B cell (primary cell): ENCODE data around the gene MSMB. TPM values are rescaled to one million over a fixed set of nuclear protein-coding genes. Genes with fewer than 3 reads are reported as not detected.
A peak's percentile ranks its signal among the peaks of the same experiment; 100 is the strongest.

Experiments
- ATAC-seq: fragments of 200-7000 bp; cut with Tn5 transposase; one replicate; pipeline ENCODE4 v1.10.0; 2021; ENCODE audit warnings: low read depth, mild to moderate bottlenecking, moderate number of reproducible peaks, moderate library complexity
- CTCF ChIA-PET: fragments of 350-600 bp; sonication (Branson Sonifier 250); formaldehyde crosslinking; loops from one replicate; lab custom pipeline; 2021; ENCODE audit warnings: antibody characterized with exemption, inconsistent platforms; lab: Charles Lee
- POLR2A ChIA-PET: fragments of 350-600 bp; sonication (Branson Sonifier 250); formaldehyde crosslinking; loops from one replicate; lab custom pipeline; 2021; ENCODE audit warnings: antibody characterized with exemption; lab: Charles Lee
- DNase-seq: peaks from one replicate; pipeline ENCODE4 v3.0.0; 2013
- H2AFZ ChIP-seq: 2 replicates; pipeline ENCODE4 v1.6.1; 2012; ENCODE audit warnings: mild to moderate bottlenecking, low read depth, low read length; ENCODE audit not compliant: insufficient read depth, poor library complexity, severe bottlenecking
- H3K27ac ChIP-seq, 2 donors: 1 replicate in 1 of 2; 2 replicates in 1 of 2; pipeline ENCODE4 v1.5.1; 2012 to 2013; ENCODE audit warnings: low read length in 2 of 2, mild to moderate bottlenecking in 2 of 2, moderate library complexity in 1 of 2
- H3K27me3 ChIP-seq, 4 experiments: fragments of 200-600 bp in 1 of 4; sonication (generic) in 1 of 4; replicated peaks in 1 of 4; 1 replicate in 2 of 4; 2 replicates in 2 of 4; pipeline versions ENCODE4 v1.6.1 to v1.7.0; 2013 to 2016; ENCODE audit warnings: low read length in 3 of 4, mild to moderate bottlenecking in 2 of 4, mixed read lengths in 1 of 4, moderate library complexity in 1 of 4; ENCODE audit not compliant: insufficient read depth in 4 of 4, control insufficient read depth in 3 of 4; ENCODE audit errors: control extremely low read depth in 1 of 4
- H3K36me3 ChIP-seq, 2 experiments: replicated peaks in 1 of 2; 1 replicate in 1 of 2; 2 replicates in 1 of 2; pipeline versions ENCODE4 v1.6.1 to v1.7.1; 2013; ENCODE audit warnings: low read length in 1 of 2; ENCODE audit not compliant: insufficient read depth in 2 of 2, control insufficient read depth in 1 of 2; ENCODE audit errors: control extremely low read depth in 1 of 2, extremely low read depth in 1 of 2
- H3K4me1 ChIP-seq, 2 donors: fragments of 200-600 bp in 1 of 2; sonication (generic) in 1 of 2; 1 replicate in 1 of 2; 2 replicates in 1 of 2; pipeline versions ENCODE4 v1.5.1 to v1.6.1; 2013 to 2017; ENCODE audit warnings: low read length in 2 of 2; ENCODE audit not compliant: control insufficient read depth in 2 of 2, insufficient read depth in 2 of 2
- H3K4me2 ChIP-seq: replicated peaks from 2 replicates; pipeline ENCODE3; 2012; ENCODE audit warnings: mild to moderate bottlenecking, low read depth, low read length; ENCODE audit not compliant: poor library complexity, severe bottlenecking
- H3K4me3 ChIP-seq, 5 experiments: fragments of 200-600 bp in 1 of 5; sonication (generic) in 1 of 5; 1 replicate in 3 of 5; 2 replicates in 2 of 5; pipeline versions ENCODE4 v1.5.1 to v1.7.0; 2011 to 2016; ENCODE audit warnings: low read length in 4 of 5, mild to moderate bottlenecking in 4 of 5, low read depth in 2 of 5, control low read depth in 1 of 5, moderate library complexity in 1 of 5; ENCODE audit not compliant: insufficient read depth in 1 of 5; ENCODE audit errors: control extremely low read depth in 1 of 5, extremely low read depth in 1 of 5
- H3K79me2 ChIP-seq: fragments of 200-600 bp; sonication (generic); one replicate; pipeline ENCODE4 v1.6.0; 2016; ENCODE audit warnings: low read length; ENCODE audit not compliant: control insufficient read depth, insufficient read depth
- H3K9ac ChIP-seq: fragments of 200-600 bp; sonication (generic); 2 replicates; pipeline ENCODE4 v1.6.1; 2017; ENCODE audit warnings: mild to moderate bottlenecking, low read length, moderate library complexity
- H3K9me3 ChIP-seq, 3 donors: one replicate each; pipeline versions ENCODE4 v1.6.1 to v1.7.1; 2013; ENCODE audit warnings: low read length in 2 of 3; ENCODE audit not compliant: control insufficient read depth in 2 of 3, insufficient read depth in 1 of 3; ENCODE audit errors: control extremely low read depth in 1 of 3
- H4K20me1 ChIP-seq: 2 replicates; pipeline ENCODE4 v1.6.0; 2012; ENCODE audit warnings: mild to moderate bottlenecking, low read length; ENCODE audit not compliant: insufficient read depth, control insufficient read depth, poor library complexity, severe bottlenecking
- H3K27ac Mint-ChIP-seq: one replicate; pipeline ENCODE4 v1.8.0; 2021; ENCODE audit warnings: mixed read lengths
- H3K27me3 Mint-ChIP-seq: one replicate; pipeline ENCODE4 v1.8.0; 2021; ENCODE audit warnings: mixed read lengths
- H3K4me1 Mint-ChIP-seq: one replicate; pipeline ENCODE4 v1.8.0; 2021; ENCODE audit warnings: mixed read lengths
- H3K4me3 Mint-ChIP-seq: one replicate; pipeline ENCODE4 v1.8.0; 2021; ENCODE audit warnings: mixed read lengths
- H3K9me3 Mint-ChIP-seq: one replicate; pipeline ENCODE4 v1.8.0; 2022; ENCODE audit warnings: mixed read lengths; ENCODE audit not compliant: insufficient read depth
- EZH2 ChIP-seq: IDR thresholded peaks from 2 replicates; pipeline ENCODE4 v1.6.1; 2012; ENCODE audit warnings: borderline replicate concordance, low read depth, mild to moderate bottlenecking, moderate library complexity, low read length; ENCODE audit not compliant: insufficient read depth, poor library complexity, severe bottlenecking
- WGBS: methylation state at CpG from one replicate; pipeline ENCODE4 v1.1.5; 2013; ENCODE audit warnings: missing lambda C conversion rate; ENCODE audit not compliant: insufficient coverage; 5-methylcytosine and 5-hydroxymethylcytosine counted together
- intact Hi-C: fragments of 100-400 bp; cut with micrococcal nuclease; formaldehyde crosslinking; loops from one replicate; pipeline ENCODE4 v1.10.0; 2022
- polyA plus RNA-seq: library from polyadenylated mRNA; depleted of rRNA; stranded (reverse); fragments of >200 nt; gene quantifications from 2 replicates; pipeline ENCODE4 v1.2.3, GENCODE V29; 2012
- total RNA-seq, 2 donors: library from RNA; stranded (reverse); fragments of 120-200 nt in 1 of 2; gene quantifications; 1 replicate in 1 of 2; 2 replicates in 1 of 2; pipeline versions ENCODE4 v1.2.3 to v1.2.4, GENCODE V29; 2013 to 2022
- TF ChIP-seq, protein P1 (sequence below): fragments of 200-600 bp; IDR thresholded peaks from one replicate; pipeline ENCODE4 v1.8.0; 2022; ENCODE audit warnings: antibody characterized with exemption, mild to moderate bottlenecking

MSMB gene
- total and polyA plus RNA-seq, 2 donors (not counting 1 experiment from before 2014, with no cell fraction given), result not detected

DNA sequence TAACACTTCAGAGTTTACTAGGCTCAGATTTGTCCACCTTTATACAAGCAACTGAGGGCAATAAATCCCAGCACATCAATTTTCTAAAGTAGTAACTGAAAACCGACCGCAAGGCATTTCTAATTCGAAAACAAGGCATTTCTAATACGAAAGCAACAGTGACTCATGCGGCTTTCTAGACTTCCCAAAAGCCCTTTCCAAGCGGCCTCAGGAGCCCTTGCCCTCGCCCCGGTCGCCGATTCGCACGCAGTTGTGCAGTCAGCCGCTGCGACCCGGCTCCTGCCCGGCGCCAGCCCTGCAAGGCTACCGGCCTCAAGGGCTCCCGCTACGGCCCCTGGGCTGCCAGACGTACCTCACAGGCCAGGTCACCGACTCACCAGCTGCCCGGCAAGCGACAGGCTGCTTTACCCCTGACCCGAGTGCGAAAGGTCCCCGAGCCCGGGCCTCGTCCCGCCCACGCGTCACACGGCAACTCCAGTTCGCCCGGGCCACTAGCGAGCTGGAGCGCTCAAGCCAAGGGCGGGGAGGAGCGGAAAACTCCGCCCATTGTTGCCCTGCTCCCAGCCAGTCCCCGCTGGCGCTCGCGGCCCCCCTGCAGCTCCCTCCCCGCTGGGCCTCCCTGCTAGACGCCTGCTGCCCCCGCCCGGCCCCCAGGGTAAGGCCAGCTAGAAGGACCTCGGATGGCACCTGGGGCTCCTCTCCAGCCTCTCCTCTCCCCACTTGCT is 22.9 kb downstream of the MSMB start:
- TF ChIP-seq, protein P1, sequence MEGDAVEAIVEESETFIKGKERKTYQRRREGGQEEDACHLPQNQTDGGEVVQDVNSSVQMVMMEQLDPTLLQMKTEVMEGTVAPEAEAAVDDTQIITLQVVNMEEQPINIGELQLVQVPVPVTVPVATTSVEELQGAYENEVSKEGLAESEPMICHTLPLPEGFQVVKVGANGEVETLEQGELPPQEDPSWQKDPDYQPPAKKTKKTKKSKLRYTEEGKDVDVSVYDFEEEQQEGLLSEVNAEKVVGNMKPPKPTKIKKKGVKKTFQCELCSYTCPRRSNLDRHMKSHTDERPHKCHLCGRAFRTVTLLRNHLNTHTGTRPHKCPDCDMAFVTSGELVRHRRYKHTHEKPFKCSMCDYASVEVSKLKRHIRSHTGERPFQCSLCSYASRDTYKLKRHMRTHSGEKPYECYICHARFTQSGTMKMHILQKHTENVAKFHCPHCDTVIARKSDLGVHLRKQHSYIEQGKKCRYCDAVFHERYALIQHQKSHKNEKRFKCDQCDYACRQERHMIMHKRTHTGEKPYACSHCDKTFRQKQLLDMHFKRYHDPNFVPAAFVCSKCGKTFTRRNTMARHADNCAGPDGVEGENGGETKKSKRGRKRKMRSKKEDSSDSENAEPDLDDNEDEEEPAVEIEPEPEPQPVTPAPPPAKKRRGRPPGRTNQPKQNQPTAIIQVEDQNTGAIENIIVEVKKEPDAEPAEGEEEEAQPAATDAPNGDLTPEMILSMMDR, result no peak
- no peak for TF ChIP-seq EZH2
- H3K36me3 ChIP-seq, result peaks cover 1 to 15% of the 10 kb centered on the region in 2 experiments
- Mint-ChIP-seq H3K4me1 (peaks cover 79% of the 10 kb centered on the region), H3K4me3 (peak overlapping the region; percentile 89), H3K9me3 (no peaks in the 10 kb centered on the region), H3K27me3 (no peaks in the 10 kb centered on the region), H3K27ac (peak overlapping the region; percentile 71)
- peak; percentile 76 for DNase-seq
- peak overlapping the region; percentile 70 for H3K9ac ChIP-seq
- ChIA-PET POLR2A (interaction anchor here (0.6 kb wide), 2 partner anchors 18 to 614 kb away, joined by 3 to 4 read pairs; no protein-coding TSS in a partner anchor), CTCF (interaction anchor here (0.9 to 1.4 kb wide), 5 partner anchors 9 to 779 kb away, joined by 3 to 5 read pairs (median 3); no protein-coding TSS in a partner anchor)
- H3K4me1 ChIP-seq, result peaks cover 38 to 50% of the 10 kb centered on the region in 2 donors
- ATAC-seq, result peak; percentile 97
- peak overlapping the region; percentile 34 to 71 (median 60) for H3K4me3 ChIP-seq
- intact Hi-C loops, result loop anchor here (2.0 kb wide), 1 partner anchor 50 kb away; the partner anchor contains the start of gene TIMM23
- H3K4me2 ChIP-seq, result peak overlapping the region; percentile 88
- peak overlapping the region in 1 of 2 donors; percentile 56 for H3K27ac ChIP-seq
- H2AFZ ChIP-seq, result peak overlapping the region; percentile 72
- peaks cover 100% of the 10 kb centered on the region for H3K79me2 ChIP-seq
- H3K27me3 ChIP-seq, result no peaks in the 10 kb centered on the region
- H4K20me1 ChIP-seq, result peaks cover 99% of the 10 kb centered on the region
- 2% methylated on average over 45 of the region's 49 CpGs for WGBS
- H3K9me3 ChIP-seq, result no peaks in the 10 kb centered on the region

DNA sequence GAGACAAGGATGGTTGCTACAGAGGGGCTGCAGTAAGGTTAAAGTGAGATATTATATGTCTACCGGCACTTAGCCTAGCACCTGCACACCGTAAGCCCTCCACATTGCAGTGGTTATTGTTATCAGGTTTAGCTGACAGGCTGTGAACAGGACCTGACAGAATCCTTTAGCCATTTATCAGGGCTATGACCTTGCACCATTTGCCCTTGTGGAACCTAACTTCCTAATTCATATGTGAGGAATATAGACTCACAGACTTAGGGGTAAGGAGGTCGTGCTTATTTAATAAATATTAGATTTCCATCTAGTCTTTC is 25.8 kb downstream of the MSMB start:
- Histone ChIP-seq H4K20me1 (peaks cover 93% of the 10 kb centered on the region), H2AFZ (no peak overlapping the region), H3K9ac (no peak overlapping the region), H3K79me2 (peaks cover 97% of the 10 kb centered on the region), H3K4me3 (peak overlapping the region in 1 of 5 experiments; percentile 4), H3K4me1 (peaks cover 29 to 34% of the 10 kb centered on the region in 2 donors), H3K36me3 (peaks cover 1 to 13% of the 10 kb centered on the region in 2 experiments), H3K9me3 (no peaks in the 10 kb centered on the region), H3K27me3 (no peaks in the 10 kb centered on the region), H3K27ac (peak overlapping the region; percentile 37 to 57), H3K4me2 (peak overlapping the region; percentile 13)
- Mint-ChIP-seq H3K27me3 (no peaks in the 10 kb centered on the region), H3K27ac (no peak overlapping the region), H3K4me3 (no peak overlapping the region), H3K4me1 (peaks cover 66% of the 10 kb centered on the region), H3K9me3 (no peaks in the 10 kb centered on the region)
- 82% methylated on average over 2 of the region's 3 CpGs for WGBS
- ATAC-seq (no peak), DNase-seq (no peak)
- CTCF ChIA-PET, result no interaction called here
- intact Hi-C loops, result no loop called here
- no peak for TF ChIP-seq EZH2
- TF ChIP-seq, protein P1, result no peak
- POLR2A ChIA-PET, result no interaction called here
